Measurements from ENCODE around the gene ZNF682.

ZNF682 gene

DNA sequence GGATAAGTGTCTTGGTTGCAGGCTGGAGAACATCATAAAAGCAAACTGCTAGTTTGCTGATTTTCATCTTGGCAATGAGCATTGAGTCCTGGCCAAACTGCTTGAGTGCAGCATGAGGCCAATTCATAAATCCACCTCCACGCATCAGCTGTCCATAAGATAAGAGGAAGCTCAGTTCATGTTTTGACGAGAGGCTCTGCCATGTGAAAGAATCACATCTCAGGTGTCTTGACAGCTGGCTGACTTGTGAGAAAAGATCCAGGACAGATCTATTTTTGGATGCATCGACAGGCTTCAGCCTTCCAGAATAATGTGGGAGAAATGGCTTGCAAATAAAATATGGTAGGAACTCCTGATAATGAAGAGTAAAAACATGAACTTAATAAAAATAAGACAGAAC is 5.4 kb upstream of the ZNF682 start:
- Histone ChIP-seq H4K8ac (ENCODE audit: low read depth, low read length) (no peak overlapping the region), H4K91ac (ENCODE audit: low read depth, low read length) (no peak overlapping the region), H3K4me1 (ENCODE audit: control insufficient read depth in 1 of 2, insufficient read depth in 2 of 2, low read length in 2 of 2) (no peaks in the 10 kb centered on the region), H4K12ac (ENCODE audit: low read depth, low read length) (no peak overlapping the region), H3K9me3 (ENCODE audit: insufficient read depth, low read depth, low read length) (no peaks in the 10 kb centered on the region), H3K4ac (ENCODE audit: low read depth, low read length) (no peak overlapping the region), H3K4me2 (ENCODE audit: low read length) (no peak overlapping the region), H3K79me1 (ENCODE audit: low read length) (no peaks in the 10 kb centered on the region), H3K27ac (ENCODE audit: low read depth, low read length) (no peak overlapping the region), H2BK5ac (ENCODE audit: low read depth, low read length, poor library complexity) (no peak overlapping the region), H2BK120ac (ENCODE audit: insufficient read depth, low read length, poor library complexity) (no peak overlapping the region), H3K79me2 (ENCODE audit: control insufficient read depth, insufficient read depth, low read length, poor library complexity) (no peaks in the 10 kb centered on the region), H2AFZ (ENCODE audit: insufficient read depth, low read length, poor library complexity) (no peak overlapping the region), H3K23ac (ENCODE audit: low read length) (no peak overlapping the region), H3K14ac (ENCODE audit: low read length) (no peak overlapping the region), H2BK12ac (ENCODE audit: low read length) (no peak overlapping the region), H3K18ac (ENCODE audit: low read length) (no peak overlapping the region), H3K9ac (ENCODE audit: low read length) (no peak overlapping the region), H3K4me3 (ENCODE audit: low read depth, low read length) (no peak overlapping the region), H3K36me3 (ENCODE audit: control insufficient read depth in 1 of 2, insufficient read depth in 2 of 2, low read length in 2 of 2) (no peaks in the 10 kb centered on the region), H3K27me3 (ENCODE audit: insufficient read depth, low read length) (no peaks in the 10 kb centered on the region), H2AK5ac (ENCODE audit: low read length) (no peak overlapping the region)
- WGBS (ENCODE audit: extremely low coverage, insufficient coverage, insufficient read length): no CpG with 5 or more reads among the region's 3 CpGs
- no peak for DNase-seq

DNA sequence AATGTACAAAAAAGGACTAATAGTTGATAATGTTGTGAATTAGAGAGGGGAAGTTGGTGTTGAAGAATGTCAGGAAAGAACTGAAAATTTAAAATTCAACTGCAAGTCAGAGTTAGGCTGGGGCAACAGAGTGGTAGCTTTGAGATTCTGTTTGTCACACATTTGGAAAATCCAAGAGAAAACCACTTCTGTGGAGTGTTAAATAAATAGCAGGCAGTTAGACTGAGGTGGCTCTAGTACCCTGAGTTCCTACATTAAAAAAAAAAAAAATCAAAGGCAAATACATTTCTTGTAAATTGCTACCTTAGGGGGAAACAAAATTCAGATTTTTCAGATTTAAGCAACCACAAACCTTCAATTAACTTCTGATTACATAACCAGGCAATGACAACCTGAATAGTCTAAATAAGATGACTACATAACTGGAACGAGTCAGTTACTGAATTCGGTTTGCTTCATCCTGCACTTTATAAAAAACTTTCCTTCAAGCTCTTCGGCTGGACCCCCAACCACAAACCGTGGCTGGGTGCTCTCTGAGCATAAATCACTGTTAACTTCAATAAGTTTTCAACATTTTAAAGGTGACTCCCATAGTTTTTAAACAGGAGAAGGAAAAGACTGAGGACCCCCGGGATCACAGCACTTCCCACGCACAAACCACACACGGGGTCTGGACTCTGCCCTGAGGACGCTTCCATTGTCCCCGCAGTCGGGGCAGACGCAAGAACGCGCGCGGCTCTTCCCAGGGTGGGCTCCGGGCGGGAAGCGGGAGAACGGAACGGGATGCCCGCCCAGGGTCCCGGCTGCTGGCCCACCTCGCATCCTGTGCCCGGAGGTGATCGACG is 725 bp downstream of the ZNF682 start:
- no peak overlapping the region for H4K12ac ChIP-seq (ENCODE audit: low read depth, low read length)
- H3K27ac ChIP-seq (ENCODE audit: low read depth, low read length): peak overlapping the region; percentile 77
- peaks cover 7% of the 10 kb centered on the region for H3K79me2 ChIP-seq (ENCODE audit: control insufficient read depth, insufficient read depth, low read length, poor library complexity)
- H3K4me2 ChIP-seq (ENCODE audit: low read length): peak overlapping the region; percentile 70
- H3K4ac ChIP-seq (ENCODE audit: low read depth, low read length): no peak overlapping the region
- peak overlapping the region; percentile 47 for H2AFZ ChIP-seq (ENCODE audit: insufficient read depth, low read length, poor library complexity)
- H3K79me1 ChIP-seq (ENCODE audit: low read length): peaks cover 5% of the 10 kb centered on the region
- no peak overlapping the region for H4K91ac ChIP-seq (ENCODE audit: low read depth, low read length)
- H3K23ac ChIP-seq (ENCODE audit: low read length): no peak overlapping the region
- peak overlapping the region; percentile 92 for H3K9ac ChIP-seq (ENCODE audit: low read length)
- no peaks in the 10 kb centered on the region for H3K9me3 ChIP-seq (ENCODE audit: insufficient read depth, low read depth, low read length)
- H3K4me3 ChIP-seq (ENCODE audit: low read depth, low read length): peak overlapping the region; percentile 97
- peak overlapping the region; percentile 78 for H4K8ac ChIP-seq (ENCODE audit: low read depth, low read length)
- peak overlapping the region; percentile 32 for H3K18ac ChIP-seq (ENCODE audit: low read length)
- H3K14ac ChIP-seq (ENCODE audit: low read length): peak overlapping the region; percentile 17
- H2BK12ac ChIP-seq (ENCODE audit: low read length): no peak overlapping the region
- peak overlapping the region; percentile 22 for H2BK5ac ChIP-seq (ENCODE audit: low read depth, low read length, poor library complexity)
- peaks cover 2 to 3% of the 10 kb centered on the region in 2 experiments for H3K4me1 ChIP-seq (ENCODE audit: control insufficient read depth in 1 of 2, insufficient read depth in 2 of 2, low read length in 2 of 2)
- no peak overlapping the region for H2AK5ac ChIP-seq (ENCODE audit: low read length)
- no peak for DNase-seq
- no CpG with 5 or more reads among the region's 26 CpGs for WGBS (ENCODE audit: extremely low coverage, insufficient coverage, insufficient read length)
- no peaks in the 10 kb centered on the region for H3K27me3 ChIP-seq (ENCODE audit: insufficient read depth, low read length)
- H3K36me3 ChIP-seq (ENCODE audit: control insufficient read depth in 1 of 2, insufficient read depth in 2 of 2, low read length in 2 of 2): peaks cover 0 to 7% of the 10 kb centered on the region in 2 experiments
- no peak overlapping the region for H2BK120ac ChIP-seq (ENCODE audit: insufficient read depth, low read length, poor library complexity)

DNA sequence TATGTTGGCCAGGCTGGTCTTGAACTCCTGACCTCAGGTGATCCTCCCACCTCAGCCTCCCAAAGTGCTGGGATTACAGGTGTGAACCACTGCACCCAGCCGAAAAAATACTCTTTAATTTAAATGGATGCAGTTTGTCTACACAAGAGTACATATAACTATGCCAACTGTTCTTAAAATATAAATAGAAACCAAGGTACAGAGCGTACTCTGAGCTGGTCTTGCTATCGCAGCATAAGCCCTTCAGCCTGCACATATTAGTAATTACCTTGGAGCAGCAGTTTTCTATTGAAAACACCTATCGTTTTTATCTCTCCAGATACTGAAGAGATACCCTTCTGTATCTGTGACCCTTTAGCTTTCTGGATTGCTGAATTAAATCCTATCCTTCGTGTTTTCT is 3.4 kb downstream of the ZNF682 start:
- no peak for DNase-seq
- no peak overlapping the region for H3K14ac ChIP-seq (ENCODE audit: low read length)
- H4K91ac ChIP-seq (ENCODE audit: low read depth, low read length): no peak overlapping the region
- no peak overlapping the region for H2BK12ac ChIP-seq (ENCODE audit: low read length)
- no peak overlapping the region for H3K23ac ChIP-seq (ENCODE audit: low read length)
- H3K79me1 ChIP-seq (ENCODE audit: low read length): peaks cover 5% of the 10 kb centered on the region
- H3K4me2 ChIP-seq (ENCODE audit: low read length): no peak overlapping the region
- no peak overlapping the region for H3K27ac ChIP-seq (ENCODE audit: low read depth, low read length)
- no peaks in the 10 kb centered on the region for H3K27me3 ChIP-seq (ENCODE audit: insufficient read depth, low read length)
- H2BK120ac ChIP-seq (ENCODE audit: insufficient read depth, low read length, poor library complexity): no peak overlapping the region
- no peak overlapping the region for H2AK5ac ChIP-seq (ENCODE audit: low read length)
- H3K36me3 ChIP-seq (ENCODE audit: control insufficient read depth in 1 of 2, insufficient read depth in 2 of 2, low read length in 2 of 2): peaks cover 4 to 7% of the 10 kb centered on the region in 2 experiments
- H3K79me2 ChIP-seq (ENCODE audit: control insufficient read depth, insufficient read depth, low read length, poor library complexity): peaks cover 7% of the 10 kb centered on the region
- no peak overlapping the region for H2AFZ ChIP-seq (ENCODE audit: insufficient read depth, low read length, poor library complexity)
- no peak overlapping the region for H3K4ac ChIP-seq (ENCODE audit: low read depth, low read length)
- no peak overlapping the region for H4K12ac ChIP-seq (ENCODE audit: low read depth, low read length)
- H3K4me3 ChIP-seq (ENCODE audit: low read depth, low read length): no peak overlapping the region
- H3K9ac ChIP-seq (ENCODE audit: low read length): no peak overlapping the region
- no CpG with 5 or more reads among the region's 5 CpGs for WGBS (ENCODE audit: extremely low coverage, insufficient coverage, insufficient read length)
- H3K4me1 ChIP-seq (ENCODE audit: control insufficient read depth in 1 of 2, insufficient read depth in 2 of 2, low read length in 2 of 2): peaks cover 2 to 3% of the 10 kb centered on the region in 2 experiments
- H2BK5ac ChIP-seq (ENCODE audit: low read depth, low read length, poor library complexity): no peak overlapping the region
- no peak overlapping the region for H4K8ac ChIP-seq (ENCODE audit: low read depth, low read length)
- H3K18ac ChIP-seq (ENCODE audit: low read length): no peak overlapping the region
- H3K9me3 ChIP-seq (ENCODE audit: insufficient read depth, low read depth, low read length): no peaks in the 10 kb centered on the region

DNA sequence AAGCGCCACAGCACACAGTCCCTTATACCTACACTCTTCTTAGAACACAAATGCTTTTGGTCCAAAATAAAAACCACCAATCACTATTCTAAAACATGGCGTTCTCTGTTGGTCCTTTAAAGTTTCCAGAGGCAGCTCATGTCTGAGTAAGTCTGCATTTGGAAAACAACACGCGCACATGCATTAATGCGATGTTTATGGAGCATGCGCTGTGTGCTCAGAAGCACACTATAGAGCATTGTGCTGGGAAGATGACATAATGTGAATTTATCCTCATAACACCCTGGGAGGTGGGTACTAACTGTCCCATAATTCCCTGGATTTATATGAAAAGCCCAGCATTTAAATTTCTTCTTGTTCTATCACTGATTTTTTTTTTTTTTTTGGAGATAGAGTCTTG is 10.7 kb downstream of the ZNF682 start:
- Histone ChIP-seq H3K4me2 (ENCODE audit: low read length) (no peak overlapping the region), H3K18ac (ENCODE audit: low read length) (no peak overlapping the region), H3K9me3 (ENCODE audit: insufficient read depth, low read depth, low read length) (no peaks in the 10 kb centered on the region), H2BK12ac (ENCODE audit: low read length) (no peak overlapping the region), H2AFZ (ENCODE audit: insufficient read depth, low read length, poor library complexity) (no peak overlapping the region), H4K12ac (ENCODE audit: low read depth, low read length) (no peak overlapping the region), H3K4me1 (ENCODE audit: control insufficient read depth in 1 of 2, insufficient read depth in 2 of 2, low read length in 2 of 2) (peaks cover 0 to 2% of the 10 kb centered on the region in 2 experiments), H3K14ac (ENCODE audit: low read length) (no peak overlapping the region), H3K27me3 (ENCODE audit: insufficient read depth, low read length) (no peaks in the 10 kb centered on the region), H2BK5ac (ENCODE audit: low read depth, low read length, poor library complexity) (no peak overlapping the region), H3K4me3 (ENCODE audit: low read depth, low read length) (no peak overlapping the region), H3K36me3 (ENCODE audit: control insufficient read depth in 1 of 2, insufficient read depth in 2 of 2, low read length in 2 of 2) (peaks cover 6 to 14% of the 10 kb centered on the region in 2 experiments), H3K79me1 (ENCODE audit: low read length) (no peaks in the 10 kb centered on the region), H2BK120ac (ENCODE audit: insufficient read depth, low read length, poor library complexity) (no peak overlapping the region), H3K4ac (ENCODE audit: low read depth, low read length) (no peak overlapping the region), H3K79me2 (ENCODE audit: control insufficient read depth, insufficient read depth, low read length, poor library complexity) (no peaks in the 10 kb centered on the region), H4K91ac (ENCODE audit: low read depth, low read length) (no peak overlapping the region), H3K9ac (ENCODE audit: low read length) (no peak overlapping the region), H4K8ac (ENCODE audit: low read depth, low read length) (no peak overlapping the region), H3K23ac (ENCODE audit: low read length) (no peak overlapping the region), H2AK5ac (ENCODE audit: low read length) (no peak overlapping the region), H3K27ac (ENCODE audit: low read depth, low read length) (no peak overlapping the region)
- no peak for DNase-seq
- no CpG with 5 or more reads among the region's 6 CpGs for WGBS (ENCODE audit: extremely low coverage, insufficient coverage, insufficient read length)

Data from trophoblast cell (in vitro differentiated cells and primary cell).